ENCODE measurements around the gene DGKQ.

- TF ChIP-seq ZNF274 (IDR thresholded peaks at IDR 0.05; ENCODE audit: low read depth, low read length) (no peak), SUZ12 (IDR thresholded peaks at IDR 0.05; ENCODE audit: extremely low read depth, insufficient read depth, insufficient read length) (no peak)
Observed at GRCh38 chr4:909821-910220, 63.5 kb downstream of the DGKQ start.

Data from NT2/D1 (cell line).